ENCODE measurements around the gene PARP14.
A peak's percentile ranks its signal among the peaks of the same experiment; 100 is the strongest.
"Not testable (repeated sequence)": the region's sequence is repeated elsewhere in the genome, so short reads cannot be mapped to it uniquely, and the experiment has no call there.

Gene PARP14, protein sequence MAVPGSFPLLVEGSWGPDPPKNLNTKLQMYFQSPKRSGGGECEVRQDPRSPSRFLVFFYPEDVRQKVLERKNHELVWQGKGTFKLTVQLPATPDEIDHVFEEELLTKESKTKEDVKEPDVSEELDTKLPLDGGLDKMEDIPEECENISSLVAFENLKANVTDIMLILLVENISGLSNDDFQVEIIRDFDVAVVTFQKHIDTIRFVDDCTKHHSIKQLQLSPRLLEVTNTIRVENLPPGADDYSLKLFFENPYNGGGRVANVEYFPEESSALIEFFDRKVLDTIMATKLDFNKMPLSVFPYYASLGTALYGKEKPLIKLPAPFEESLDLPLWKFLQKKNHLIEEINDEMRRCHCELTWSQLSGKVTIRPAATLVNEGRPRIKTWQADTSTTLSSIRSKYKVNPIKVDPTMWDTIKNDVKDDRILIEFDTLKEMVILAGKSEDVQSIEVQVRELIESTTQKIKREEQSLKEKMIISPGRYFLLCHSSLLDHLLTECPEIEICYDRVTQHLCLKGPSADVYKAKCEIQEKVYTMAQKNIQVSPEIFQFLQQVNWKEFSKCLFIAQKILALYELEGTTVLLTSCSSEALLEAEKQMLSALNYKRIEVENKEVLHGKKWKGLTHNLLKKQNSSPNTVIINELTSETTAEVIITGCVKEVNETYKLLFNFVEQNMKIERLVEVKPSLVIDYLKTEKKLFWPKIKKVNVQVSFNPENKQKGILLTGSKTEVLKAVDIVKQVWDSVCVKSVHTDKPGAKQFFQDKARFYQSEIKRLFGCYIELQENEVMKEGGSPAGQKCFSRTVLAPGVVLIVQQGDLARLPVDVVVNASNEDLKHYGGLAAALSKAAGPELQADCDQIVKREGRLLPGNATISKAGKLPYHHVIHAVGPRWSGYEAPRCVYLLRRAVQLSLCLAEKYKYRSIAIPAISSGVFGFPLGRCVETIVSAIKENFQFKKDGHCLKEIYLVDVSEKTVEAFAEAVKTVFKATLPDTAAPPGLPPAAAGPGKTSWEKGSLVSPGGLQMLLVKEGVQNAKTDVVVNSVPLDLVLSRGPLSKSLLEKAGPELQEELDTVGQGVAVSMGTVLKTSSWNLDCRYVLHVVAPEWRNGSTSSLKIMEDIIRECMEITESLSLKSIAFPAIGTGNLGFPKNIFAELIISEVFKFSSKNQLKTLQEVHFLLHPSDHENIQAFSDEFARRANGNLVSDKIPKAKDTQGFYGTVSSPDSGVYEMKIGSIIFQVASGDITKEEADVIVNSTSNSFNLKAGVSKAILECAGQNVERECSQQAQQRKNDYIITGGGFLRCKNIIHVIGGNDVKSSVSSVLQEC (N-terminal part only)
- total RNA-seq: 271 to 430 reads per million in 2 experiments

DNA sequence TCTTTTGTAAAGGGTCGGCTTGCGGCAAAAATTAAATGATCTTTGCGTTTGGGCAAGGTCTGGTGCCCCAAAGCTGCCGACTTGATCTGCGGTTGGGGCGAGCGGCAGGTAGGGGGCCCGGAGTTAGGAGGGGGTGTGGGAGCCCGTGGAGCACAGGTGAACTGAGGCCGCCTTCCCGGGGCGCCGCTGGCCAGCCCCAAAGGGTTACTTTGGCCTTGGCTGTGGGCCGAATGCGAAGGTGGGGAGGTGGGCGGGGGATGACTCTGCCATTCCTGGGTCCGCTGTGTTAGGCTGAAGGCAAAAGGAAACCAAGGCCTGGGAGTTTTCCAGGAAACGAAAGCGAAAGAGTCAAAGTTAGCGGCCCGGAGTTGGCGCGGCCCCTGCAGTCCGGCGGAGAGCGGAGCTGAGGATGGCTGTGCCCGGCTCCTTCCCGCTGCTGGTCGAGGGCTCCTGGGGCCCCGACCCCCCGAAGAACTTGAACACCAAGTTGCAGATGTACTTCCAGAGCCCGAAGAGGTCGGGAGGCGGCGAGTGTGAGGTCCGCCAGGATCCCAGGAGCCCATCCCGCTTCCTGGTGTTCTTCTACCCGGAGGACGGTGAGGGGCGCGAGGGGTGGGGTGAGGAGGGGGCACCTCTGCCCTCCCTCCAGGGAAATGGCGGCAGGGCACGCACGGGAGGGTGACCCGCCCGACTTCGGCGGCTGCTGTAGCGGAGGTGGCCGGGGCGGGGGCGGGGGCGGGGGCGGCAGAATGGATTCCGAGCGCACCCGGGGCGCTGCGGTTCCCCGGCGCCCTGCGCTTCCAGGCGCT, at the start of gene PARP14:
Gene PARP14, plus strand, starts transcription at position 365 of the 809 bp plus-strand sequence. Its CDS starts 45 bp downstream, at position 410.
- DNase-seq (ENCODE audit: low read depth): peak; percentile 40

DNA sequence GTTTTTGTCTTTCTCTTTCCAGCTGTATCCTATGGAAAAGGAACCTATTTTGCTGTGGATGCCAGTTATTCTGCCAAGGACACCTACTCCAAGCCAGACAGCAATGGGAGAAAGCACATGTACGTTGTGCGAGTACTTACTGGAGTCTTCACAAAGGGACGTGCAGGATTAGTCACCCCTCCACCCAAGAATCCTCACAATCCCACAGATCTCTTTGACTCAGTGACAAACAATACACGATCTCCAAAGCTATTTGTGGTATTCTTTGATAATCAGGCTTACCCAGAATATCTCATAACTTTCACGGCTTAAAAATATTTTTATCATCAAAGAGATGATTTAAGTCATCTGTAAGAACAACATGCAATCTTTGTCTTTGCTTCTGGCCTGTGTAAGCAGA, 44.9 kb upstream of the PARP14 start:
- DNase-seq (ENCODE audit: low read depth): no peak

DNA sequence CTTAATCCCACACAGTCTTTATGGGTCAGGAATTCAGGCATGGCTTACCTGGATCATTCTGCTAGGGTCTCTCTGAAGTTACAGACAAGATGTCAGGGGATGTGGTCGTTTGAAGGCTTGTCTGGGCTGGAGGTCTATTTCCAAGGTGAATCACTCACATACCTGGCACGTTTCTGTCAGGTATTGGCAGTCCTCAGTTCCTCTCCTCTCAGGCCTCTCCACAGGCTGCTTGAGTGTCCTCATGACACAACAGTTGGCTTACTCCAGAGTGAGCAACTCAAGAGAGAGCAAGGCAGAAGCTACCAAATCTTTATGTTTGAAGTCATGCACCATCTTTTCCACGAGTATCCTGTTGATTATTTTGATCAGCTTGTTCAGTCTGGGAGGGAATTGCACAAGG, 43.9 kb upstream of the PARP14 start:
- no peak for DNase-seq (ENCODE audit: low read depth)

DNA sequence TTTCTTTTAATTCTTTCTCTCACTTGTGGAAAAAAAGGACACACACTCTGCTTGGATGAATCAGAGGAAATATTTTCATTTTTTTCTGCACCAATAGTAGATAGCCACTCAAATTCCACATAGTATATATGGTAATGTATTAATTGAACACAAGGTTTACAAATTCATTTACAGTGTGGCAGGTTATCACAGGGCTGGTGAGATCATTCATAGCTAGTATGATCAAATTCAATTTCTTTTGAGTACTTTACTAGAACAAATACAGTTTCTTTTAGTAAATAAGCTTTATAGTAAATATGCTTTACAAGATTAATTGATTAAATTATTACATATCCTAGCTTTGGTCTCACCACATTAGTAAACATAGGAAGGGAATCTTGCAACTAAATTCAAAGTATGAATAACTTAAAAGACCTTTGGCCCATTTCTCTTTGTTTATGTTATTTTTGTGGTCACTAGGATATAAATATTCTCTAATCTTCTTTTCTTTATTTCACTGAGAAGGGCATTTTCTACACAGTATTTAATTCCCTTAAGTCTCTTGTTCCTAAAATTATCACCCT, 40.1 kb upstream of the PARP14 start:
- no peak for DNase-seq (ENCODE audit: low read depth)

DNA sequence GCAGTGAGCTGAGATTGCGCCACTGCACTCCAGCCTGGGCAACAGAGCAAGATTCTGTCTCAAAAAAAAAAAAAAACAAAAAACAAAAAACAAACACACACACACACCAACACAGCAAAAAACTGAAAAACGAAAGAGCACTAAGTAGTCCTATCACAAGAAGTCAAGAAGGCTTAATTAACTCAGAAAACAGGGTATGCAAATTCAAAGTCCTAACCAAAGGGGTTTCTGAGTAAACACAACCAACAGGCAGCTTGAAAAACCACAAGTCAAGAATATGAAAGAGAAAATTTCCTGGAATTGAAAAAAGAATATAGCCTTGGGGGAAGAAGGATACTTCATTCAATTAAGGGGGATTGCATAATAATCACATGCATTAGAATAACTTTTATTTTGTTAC, 37.7 kb upstream of the PARP14 start:
- no peak for DNase-seq (ENCODE audit: low read depth)

DNA sequence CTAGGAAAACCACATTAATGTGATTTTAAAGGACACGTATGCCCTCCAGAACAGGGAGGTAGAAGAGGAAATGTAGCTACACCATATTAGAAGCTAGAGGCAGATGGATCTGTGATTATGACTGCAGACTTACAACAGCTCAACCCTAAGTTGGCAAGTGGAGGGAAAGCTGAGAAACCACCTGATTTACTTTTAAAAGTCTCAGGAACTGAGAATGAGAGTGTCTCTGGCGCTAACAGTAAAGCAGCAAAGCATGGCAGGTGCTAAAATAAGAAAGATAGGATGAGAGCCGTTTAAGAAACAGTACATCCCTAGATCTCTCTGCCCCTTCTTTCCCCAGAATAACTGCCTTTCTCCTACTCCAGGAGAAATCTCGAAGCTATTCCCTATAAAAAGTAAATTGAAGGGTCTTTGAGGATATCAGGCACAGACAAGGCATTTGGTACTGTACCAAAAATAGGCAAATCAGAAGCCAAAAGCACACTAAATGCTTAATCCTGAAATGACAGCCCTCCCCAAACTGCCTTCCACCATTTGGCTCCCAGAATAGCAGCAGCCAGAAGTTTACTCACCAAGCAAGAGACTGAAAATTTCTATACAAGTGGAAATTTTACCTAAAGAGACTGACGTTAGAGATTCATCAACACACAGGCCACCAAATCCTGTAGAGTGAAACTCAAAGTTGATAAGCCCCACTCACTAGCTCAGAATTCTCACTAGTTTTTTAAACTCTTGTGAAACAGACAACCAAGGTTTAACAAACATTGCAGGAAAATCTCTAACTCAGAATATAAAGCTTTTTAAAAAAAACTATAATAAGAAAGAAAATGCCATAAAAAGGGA, 34.3 kb upstream of the PARP14 start:
- DNase-seq (ENCODE audit: low read depth): no peak

DNA sequence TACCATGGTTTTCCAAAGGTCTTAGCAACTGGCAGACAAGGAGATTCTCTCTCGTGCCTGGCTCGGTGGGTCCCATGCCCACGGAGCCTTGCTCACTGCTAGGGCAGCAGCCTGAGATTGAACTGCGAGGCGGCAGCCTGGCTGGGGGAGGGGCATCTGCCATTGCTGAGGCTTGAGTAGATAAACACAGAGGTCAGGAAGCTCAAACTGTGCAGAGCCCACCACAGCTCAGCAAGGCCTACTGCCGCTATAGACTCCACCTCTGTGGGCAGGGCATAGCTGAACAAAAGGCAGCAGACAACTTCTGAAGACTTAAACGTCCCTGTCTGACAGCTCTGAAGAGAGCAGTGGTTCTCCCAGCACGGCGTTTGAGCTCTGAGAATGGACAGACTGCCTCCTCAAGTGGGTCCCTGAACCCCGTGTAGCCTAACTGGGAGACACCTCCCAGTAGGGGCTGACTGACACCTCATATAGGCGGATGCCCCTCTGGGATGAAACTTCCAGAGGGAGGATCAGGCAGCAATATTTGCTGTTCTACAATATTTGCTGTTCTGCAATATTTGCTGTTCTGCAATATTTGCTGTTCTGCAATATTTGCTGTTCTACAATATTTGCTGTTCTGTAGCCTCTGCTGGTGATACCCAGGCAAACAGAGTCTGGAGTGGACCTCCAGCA, 29.3 kb upstream of the PARP14 start:
- DNase-seq (ENCODE audit: low read depth): not testable (repeated sequence)

DNA sequence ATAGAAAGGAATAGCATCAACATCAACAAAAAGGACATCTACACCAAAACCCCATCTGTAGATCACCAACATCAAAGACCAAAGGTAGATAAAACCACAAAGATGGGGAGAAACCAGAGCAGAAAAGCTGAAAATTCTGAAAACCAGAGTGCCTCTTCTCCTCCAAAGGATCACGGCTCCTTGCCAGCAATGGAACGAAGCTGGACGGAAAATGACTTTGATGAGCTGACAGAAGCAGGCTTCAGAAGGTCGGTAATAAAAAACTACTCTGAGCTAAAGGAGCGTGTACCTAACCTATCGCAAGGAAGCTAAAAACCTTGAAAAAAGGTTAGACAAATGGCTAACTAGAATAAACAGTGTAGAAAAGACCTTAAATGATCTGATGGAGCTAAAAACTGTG, 28.7 kb upstream of the PARP14 start:
- not testable (repeated sequence) for DNase-seq (ENCODE audit: low read depth)

DNA sequence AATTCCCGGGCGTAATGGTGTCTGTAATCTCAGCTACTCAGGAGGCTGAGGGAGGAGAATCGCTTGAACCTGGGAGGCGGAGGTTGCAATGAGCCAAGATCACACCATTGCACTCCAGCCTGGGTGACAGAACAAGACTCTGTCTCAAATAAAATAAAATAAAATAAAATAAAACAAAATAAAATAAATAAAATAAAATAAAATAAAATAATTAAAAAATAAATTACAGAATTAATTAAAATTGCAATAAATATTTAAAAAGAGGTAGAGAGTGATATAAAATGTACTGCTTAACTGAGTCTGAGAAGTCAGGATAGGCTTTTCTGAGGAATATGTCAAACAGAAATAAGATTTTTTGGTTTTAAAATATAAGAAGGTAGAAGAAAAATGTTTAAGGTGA, 22.3 kb upstream of the PARP14 start:
- not testable (repeated sequence) for DNase-seq (ENCODE audit: low read depth)

DNA sequence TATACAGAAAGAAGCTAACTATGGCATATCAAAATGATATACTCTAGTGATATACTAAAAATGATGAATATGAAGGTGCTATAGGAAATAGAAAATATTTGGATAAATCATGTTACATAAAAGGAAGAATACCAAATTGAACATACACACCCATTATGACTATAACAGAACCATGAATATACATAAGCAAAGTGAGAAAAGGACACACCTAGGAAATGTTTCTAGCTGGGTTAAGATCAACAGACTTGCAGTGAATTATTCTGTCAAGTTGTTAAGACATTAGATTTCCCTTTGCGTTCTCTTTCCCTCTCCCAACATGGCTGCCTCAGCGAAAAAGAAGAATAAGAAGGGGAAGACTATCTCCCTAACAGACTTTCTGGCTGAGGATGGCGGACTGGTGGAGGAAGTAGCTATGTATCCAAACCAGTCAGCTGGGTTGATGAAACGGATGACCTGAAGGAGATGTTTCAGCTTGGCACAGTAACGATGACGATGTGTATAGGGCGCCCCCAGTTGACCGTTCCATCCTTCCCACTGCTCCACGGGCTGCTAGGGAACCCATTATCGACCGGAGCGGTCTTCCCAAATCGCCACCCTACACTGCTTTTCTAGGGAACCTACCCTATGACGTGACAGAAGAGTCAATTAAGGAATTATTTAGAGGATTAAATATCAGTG, 20.2 kb upstream of the PARP14 start:
- DNase-seq (ENCODE audit: low read depth): no peak

DNA sequence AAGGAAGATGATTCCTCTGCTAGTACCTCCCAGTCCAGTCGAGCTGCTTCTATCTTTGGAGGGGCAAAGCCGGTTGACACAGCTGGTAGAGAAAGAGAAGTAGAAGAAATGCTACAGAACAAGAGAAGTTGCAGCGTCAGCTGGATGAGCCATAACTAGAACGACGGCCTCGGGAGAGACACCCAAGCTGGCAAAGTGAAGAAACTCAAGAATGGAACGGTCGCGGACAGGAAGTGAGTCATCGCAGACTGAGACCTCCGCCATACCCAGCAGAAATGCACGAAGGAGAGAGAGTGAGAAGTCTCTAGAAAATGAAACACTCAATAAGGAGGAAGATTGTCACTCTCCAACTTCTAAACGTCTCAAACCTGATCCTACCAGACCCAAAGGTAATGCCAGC, 19.0 kb upstream of the PARP14 start:
- DNase-seq (ENCODE audit: low read depth): no peak

DNA sequence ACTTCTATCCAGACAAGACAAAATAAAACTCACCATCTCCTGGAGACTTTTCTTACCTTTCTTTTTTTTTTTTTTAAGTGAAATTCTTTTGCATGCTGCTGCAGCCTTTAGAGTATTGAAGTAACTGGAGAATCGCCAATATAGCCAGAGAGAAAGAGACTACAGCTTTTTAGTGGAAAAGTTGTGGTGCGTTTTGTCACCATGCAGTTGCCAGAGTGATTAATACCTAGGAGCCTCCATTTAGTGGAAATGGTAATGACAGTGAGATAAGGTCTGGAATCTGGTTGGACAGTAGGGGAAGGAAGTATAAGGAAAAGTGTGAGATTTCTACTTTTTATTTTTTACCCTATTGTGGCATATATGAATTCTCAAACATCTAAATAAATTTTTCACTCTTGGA, 18.1 kb upstream of the PARP14 start:
- no peak for DNase-seq (ENCODE audit: low read depth)

DNA sequence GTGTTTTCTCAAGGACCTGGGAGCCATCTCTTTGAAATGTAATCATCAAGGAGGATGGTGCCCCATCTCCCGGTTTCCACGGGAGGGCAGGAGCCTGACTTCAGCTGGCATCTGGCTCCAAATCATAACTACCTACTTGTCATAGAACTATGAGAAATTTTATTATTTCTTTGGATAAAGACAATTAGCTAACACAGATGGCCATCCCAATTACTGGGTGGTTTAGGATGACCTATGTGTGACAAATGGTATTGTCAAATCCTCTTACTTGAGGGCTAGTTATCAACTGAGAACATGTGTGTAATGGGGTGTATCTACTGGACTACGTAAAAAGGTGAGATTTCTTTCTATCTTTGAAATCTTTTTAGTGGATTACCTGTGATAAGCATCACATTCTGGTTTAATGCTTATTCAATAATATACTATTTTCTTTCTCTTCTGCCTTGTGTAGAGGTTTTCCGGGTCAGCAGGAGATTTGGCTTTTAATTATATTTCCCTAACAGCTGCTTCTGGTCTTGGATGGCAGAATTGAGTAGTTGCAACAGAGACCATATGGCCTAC, 15.3 kb upstream of the PARP14 start:
- no peak for DNase-seq (ENCODE audit: low read depth)

DNA sequence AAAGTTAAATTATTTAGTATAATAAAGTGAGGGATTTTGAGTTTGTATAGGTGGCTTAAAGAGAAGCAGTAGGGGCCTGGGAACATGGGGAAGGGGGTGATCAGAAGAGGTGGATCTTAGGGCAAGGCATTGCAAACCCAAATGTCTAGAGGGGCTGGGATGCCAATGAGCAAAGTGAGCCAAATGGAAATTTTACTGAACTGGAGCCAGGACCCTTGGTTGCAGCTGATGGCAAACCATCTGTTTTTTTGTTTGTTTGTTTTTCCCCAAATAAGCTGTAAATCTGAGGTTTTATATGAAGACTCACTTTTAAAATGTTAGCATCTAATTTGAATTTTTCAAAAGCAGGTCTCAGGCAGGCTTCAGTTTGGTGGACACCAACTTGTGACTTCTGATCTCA, 14.8 kb upstream of the PARP14 start:
- DNase-seq (ENCODE audit: low read depth): no peak

DNA sequence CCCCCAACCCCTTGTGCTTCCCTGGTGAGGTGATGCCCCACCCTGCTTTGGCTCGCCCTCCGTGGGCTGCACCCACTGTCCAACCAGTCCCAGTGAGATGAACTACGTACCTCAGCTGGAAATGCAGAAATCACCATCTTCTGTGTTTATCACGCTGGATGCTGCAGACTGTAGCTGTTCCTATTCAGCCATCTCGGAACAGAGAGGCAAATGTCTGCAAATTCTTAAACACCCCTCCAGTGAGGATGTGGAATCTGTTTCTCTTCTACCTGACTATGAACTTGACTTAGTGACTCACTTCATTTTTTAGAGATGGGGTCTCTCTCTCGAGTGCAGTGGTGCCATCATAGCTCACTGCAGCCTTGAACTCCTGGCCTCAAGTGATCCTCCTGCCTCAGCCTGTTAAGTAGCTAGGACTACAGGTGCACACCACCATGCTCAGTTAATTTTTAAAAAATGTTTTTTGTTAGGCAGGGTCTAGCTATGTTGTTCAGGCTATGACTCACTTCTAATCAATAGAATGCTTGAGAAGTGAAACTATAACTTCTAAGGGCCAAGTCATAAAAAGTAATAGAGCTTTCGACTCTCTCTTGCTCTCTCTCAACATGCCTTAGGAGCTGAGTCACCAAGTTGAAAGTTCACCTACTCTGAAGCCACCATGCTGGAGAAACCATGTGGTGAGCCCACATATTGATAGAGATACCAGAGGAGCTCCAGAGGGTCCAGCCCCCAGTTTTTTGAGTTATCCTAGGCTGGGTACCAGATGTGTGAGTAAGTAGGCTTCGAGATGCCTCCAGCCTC, 11.5 kb upstream of the PARP14 start:
- DNase-seq (ENCODE audit: low read depth): no peak

DNA sequence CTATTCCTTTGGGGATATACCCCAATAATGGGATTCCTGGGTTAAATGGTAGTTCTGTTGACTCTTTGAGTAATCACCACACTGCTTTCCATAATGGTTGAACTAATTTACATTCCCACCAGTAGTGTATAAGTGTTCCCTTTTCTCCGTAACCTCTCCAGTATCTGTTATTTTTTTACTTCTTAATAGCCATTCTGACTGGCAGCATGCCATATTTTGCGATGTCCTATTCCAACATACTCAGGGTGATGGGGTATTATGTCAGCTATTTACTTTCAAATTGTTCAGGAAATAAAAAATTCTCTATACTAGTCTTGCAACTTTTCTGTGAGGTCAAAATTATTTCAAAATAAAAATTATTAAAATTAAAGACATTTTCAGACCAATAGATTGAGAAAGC, 9.1 kb upstream of the PARP14 start:
- DNase-seq (ENCODE audit: low read depth): no peak

DNA sequence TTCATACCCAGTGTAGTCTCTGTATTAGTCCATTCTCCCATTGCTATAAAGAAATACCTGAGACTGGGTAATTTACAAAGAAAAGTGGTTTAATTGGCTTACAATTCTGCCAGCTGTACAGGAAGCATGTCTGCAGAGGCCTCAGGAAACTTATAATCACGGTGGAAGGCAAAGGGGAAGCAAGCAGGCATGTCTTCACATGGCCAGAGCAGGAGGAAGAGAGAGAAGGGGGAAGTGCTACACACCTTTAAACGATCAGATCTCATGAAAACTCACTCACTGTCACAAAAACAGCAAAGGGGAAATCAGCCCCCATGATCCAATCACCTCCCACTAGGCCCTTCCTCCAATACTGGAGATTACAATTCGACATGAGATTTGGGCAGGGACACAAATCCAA, 6.3 kb upstream of the PARP14 start:
- DNase-seq (ENCODE audit: low read depth): no peak

DNA sequence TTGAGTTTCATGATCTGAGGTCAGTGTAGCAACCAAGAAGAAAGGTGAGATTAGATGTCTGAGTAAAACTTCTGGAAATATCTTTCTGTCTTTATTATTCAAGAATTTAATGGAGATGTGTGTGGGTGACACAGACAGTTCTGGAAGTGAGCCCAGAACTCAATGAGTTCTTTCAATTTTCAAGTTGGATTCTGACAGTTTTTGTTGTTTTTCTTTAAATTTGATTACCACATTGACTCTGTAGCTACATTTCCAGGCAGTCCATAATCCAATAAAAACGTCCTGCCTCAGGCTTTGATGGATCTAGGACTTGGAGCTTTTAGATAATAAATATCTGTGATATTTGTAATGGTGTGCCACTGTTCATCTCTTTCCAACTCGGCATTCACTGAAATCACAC, 3.9 kb upstream of the PARP14 start:
- DNase-seq (ENCODE audit: low read depth): no peak

All from T follicular helper cell (primary cell).